Common myeloid progenitor, CD34-positive (primary cell): ENCODE data around the gene SSR2.

Source experiments
- CTCF ChIA-PET: fragments of 350-600 bp; sonication (Branson Sonifier 250); formaldehyde crosslinking; loops from one replicate; lab custom pipeline; 2021; ENCODE audit warnings: antibody characterized with exemption; lab: Charles Lee
- POLR2A ChIA-PET: fragments of 350-600 bp; sonication (Branson Sonifier 250); formaldehyde crosslinking; loops from one replicate; lab custom pipeline; 2021; ENCODE audit warnings: antibody characterized with exemption; lab: Charles Lee
- DNase-seq, 3 donors: peaks; one replicate each; pipeline versions ENCODE4 v3.0.0 to v3.0.0-alpha.2; 2013
- H3K27ac ChIP-seq, 2 experiments: 1 replicate in 1 of 2; 2 replicates in 1 of 2; pipeline ENCODE4 v1.7.0; 2013; ENCODE audit warnings: inconsistent platforms in 2 of 2, low read length in 2 of 2, mild to moderate bottlenecking in 2 of 2, low read depth in 1 of 2, moderate library complexity in 1 of 2; ENCODE audit not compliant: severe bottlenecking in 2 of 2, insufficient read depth in 1 of 2, poor library complexity in 1 of 2
- H3K27me3 ChIP-seq, 5 experiments: replicated peaks in 2 of 5; 1 replicate in 3 of 5; 2 replicates in 2 of 5; pipeline versions ENCODE4 v1.6.1 to v1.7.0; 2013; ENCODE audit warnings: low read length in 4 of 5, mild to moderate bottlenecking in 2 of 5, moderate library complexity in 2 of 5, inconsistent platforms in 1 of 5; ENCODE audit not compliant: insufficient read depth in 5 of 5, control insufficient read depth in 4 of 5
- H3K36me3 ChIP-seq, 4 experiments: 1 replicate in 2 of 4; 2 replicates in 2 of 4; pipeline versions ENCODE4 v1.6.1 to v1.7.0; 2013; ENCODE audit warnings: low read length in 3 of 4, control low read depth in 1 of 4, mild to moderate bottlenecking in 1 of 4; ENCODE audit not compliant: control insufficient read depth in 4 of 4, insufficient read depth in 4 of 4
- H3K4me1 ChIP-seq, 4 experiments: 1 replicate in 3 of 4; 2 replicates in 1 of 4; pipeline versions ENCODE4 v1.6.1 to v1.7.1; 2013; ENCODE audit warnings: low read length in 3 of 4, mild to moderate bottlenecking in 3 of 4, control low read depth in 1 of 4, inconsistent platforms in 1 of 4, moderate library complexity in 1 of 4; ENCODE audit not compliant: control insufficient read depth in 4 of 4, insufficient read depth in 4 of 4; ENCODE audit errors: control extremely low read depth in 1 of 4
- H3K4me3 ChIP-seq, 7 experiments: 1 replicate in 4 of 7; 2 replicates in 3 of 7; pipeline versions ENCODE4 v1.5.1 to v1.7.0; 2013; ENCODE audit warnings: mild to moderate bottlenecking in 7 of 7, low read length in 6 of 7, moderate library complexity in 6 of 7, inconsistent platforms in 2 of 7, low read depth in 2 of 7, control low read depth in 1 of 7; ENCODE audit not compliant: insufficient read depth in 4 of 7, control insufficient read depth in 1 of 7; ENCODE audit errors: extremely low read depth in 1 of 7
- H3K9me3 ChIP-seq, 5 experiments: 1 replicate in 4 of 5; 2 replicates in 1 of 5; pipeline versions ENCODE4 v1.6.1 to v1.7.1; 2013; ENCODE audit warnings: low read length in 4 of 5, mild to moderate bottlenecking in 2 of 5, inconsistent platforms in 1 of 5, low read depth in 1 of 5, moderate library complexity in 1 of 5; ENCODE audit not compliant: control insufficient read depth in 4 of 5, insufficient read depth in 2 of 5; ENCODE audit errors: control extremely low read depth in 1 of 5
- WGBS: methylation state at CpG from one replicate; pipeline ENCODE4 v1.1.5; 2013; ENCODE audit not compliant: insufficient coverage; 5-methylcytosine and 5-hydroxymethylcytosine counted together

Gene SSR2

GRCh38 chr1:155974208-155975115, 46.3 kb downstream of the SSR2 start:
- Histone ChIP-seq H3K27ac (peak overlapping the region; percentile 87 to 95), H3K36me3 (peaks cover 0 to 33% (median 11%) of the 10 kb centered on the region in 4 experiments), H3K9me3 (no peaks in the 10 kb centered on the region), H3K4me3 (peak overlapping the region; percentile 79 to 99 (median 92)), H3K4me1 (peaks cover 41 to 87% (median 84%) of the 10 kb centered on the region in 4 experiments), H3K27me3 (no peaks in the 10 kb centered on the region)
- CTCF ChIA-PET: interaction anchor here (1.0 to 12.5 kb wide), 8 partner anchors 8 to 37 kb away, joined by 3 to 208 read pairs (median 6); no protein-coding TSS in a partner anchor
- 39% methylated on average over 10 of the region's 13 CpGs for WGBS
- POLR2A ChIA-PET: interaction anchor here (0.7 to 4.9 kb wide), 3 partner anchors 6 to 13 kb away, joined by 3 to 60 read pairs (median 3); no protein-coding TSS in a partner anchor
- DNase-seq: no peak

DNA sequence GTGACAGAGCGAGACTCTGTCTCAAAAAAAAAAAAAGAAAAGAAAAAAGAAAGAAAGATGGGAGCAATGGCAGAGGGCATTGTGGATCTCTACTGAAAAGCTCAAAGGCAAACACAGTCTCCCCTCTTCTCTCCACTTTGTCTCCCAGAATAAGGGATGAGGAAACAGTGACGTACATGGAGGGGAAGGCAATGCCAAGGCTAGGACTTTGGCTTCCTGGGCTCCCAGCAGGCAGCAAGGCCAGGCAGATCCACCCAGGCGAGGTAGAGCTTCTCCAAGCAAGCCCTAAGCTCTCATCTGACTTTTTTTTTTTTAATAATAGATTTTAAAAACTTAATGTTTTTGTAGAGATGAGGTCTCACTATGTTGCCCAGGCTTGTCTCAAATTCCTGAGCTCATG, 47.0 kb downstream of the SSR2 start:
- Histone ChIP-seq H3K4me1 (peaks cover 38 to 87% (median 84%) of the 10 kb centered on the region in 4 experiments), H3K27ac (peak overlapping the region; percentile 87 to 95), H3K27me3 (no peaks in the 10 kb centered on the region), H3K36me3 (peaks cover 4 to 40% (median 18%) of the 10 kb centered on the region in 4 experiments), H3K4me3 (peak overlapping the region in 5 of 7 experiments; percentile 82 to 99 (median 92)), H3K9me3 (no peaks in the 10 kb centered on the region)
- ChIA-PET CTCF (interaction anchor here (1.0 to 12.5 kb wide), 6 partner anchors 9 to 28 kb away, joined by 3 to 208 read pairs (median 6); no protein-coding TSS in a partner anchor), POLR2A (interaction anchor here (1.0 kb wide), 1 partner anchor 16 kb away, joined by 3 read pairs; no protein-coding TSS in a partner anchor)
- no peak for DNase-seq
- 100% methylated on average over 1 of the region's 3 CpGs for WGBS

DNA sequence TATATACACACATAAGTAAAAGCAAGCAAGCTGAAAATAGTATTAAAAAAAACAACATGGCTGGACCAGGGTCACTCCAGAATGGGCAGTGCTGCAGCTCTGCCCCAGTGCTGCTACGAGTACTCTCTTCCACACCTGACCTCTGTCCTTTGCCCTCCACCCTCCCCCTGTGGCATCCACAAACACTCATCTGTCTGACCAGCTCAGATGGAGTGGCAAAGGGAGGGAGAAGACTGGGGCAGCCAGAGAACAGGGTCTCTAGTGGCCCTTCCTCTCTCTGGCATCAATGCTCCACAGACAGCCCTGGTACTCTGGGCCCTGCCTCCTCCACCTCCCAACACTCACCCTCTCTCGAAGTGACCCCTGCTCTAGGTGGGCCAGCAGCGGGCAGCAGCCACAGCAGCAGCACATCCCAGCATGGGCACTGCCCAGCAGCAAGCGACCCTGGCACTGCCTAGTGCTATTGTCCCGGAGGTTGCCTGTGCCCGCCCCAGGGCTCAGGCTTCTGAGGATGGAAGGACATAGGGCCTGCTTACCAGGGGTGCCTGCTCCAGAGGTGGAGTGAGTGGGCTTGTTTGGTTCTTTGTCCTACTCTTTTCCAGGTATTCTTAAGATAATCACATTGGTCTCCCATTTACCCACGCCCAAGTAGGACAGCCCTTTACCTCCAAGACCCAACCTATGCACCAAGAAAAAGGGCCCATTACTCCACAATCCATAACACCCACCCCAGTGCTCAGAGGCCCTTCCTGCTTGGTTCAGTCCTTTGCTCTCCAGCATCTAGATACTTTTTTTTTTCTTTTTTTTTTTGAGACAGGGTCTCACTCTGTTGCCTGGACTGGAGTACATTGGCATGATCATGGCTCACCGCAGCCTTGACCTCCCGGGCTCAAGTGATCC, 48.6 kb downstream of the SSR2 start:
- Histone ChIP-seq H3K4me1 (peaks cover 44 to 99% (median 97%) of the 10 kb centered on the region in 4 experiments), H3K4me3 (peak overlapping the region in 5 of 7 experiments; percentile 13 to 46 (median 35)), H3K36me3 (peaks cover 11 to 56% (median 27%) of the 10 kb centered on the region in 4 experiments), H3K27me3 (no peaks in the 10 kb centered on the region), H3K9me3 (no peaks in the 10 kb centered on the region), H3K27ac (peak overlapping the region; percentile 40 to 95)
- DNase-seq: no peak
- WGBS: 96% methylated on average over 3 of the region's 9 CpGs
- ChIA-PET CTCF (interaction anchor here (1.1 to 9.1 kb wide), 2 partner anchors 12 to 18 kb away, joined by 3 to 92 read pairs; no protein-coding TSS in a partner anchor), POLR2A (interaction anchor here (0.5 to 1.0 kb wide), 2 partner anchors 12 to 17 kb away, joined by 3 to 5 read pairs; no protein-coding TSS in a partner anchor)

- ChIA-PET CTCF (interaction anchor here (0.9 to 11.9 kb wide), 7 partner anchors 9 to 103 kb away, joined by 3 to 208 read pairs (median 4); partner anchors contain the start of gene ARHGEF2), POLR2A (interaction anchor here (6.2 kb wide), 1 partner anchor 7 kb away, joined by 60 read pairs; the partner anchor contains the start of gene ARHGEF2)
- Histone ChIP-seq H3K4me1 (peaks cover 39 to 95% (median 92%) of the 10 kb centered on the region in 4 experiments), H3K4me3 (peak overlapping the region in 6 of 7 experiments; percentile 12 to 62 (median 33)), H3K36me3 (peaks cover 18 to 71% (median 40%) of the 10 kb centered on the region in 4 experiments), H3K9me3 (no peaks in the 10 kb centered on the region), H3K27me3 (no peaks in the 10 kb centered on the region), H3K27ac (peak overlapping the region in 1 of 2 experiments; percentile 95)
- peak; percentile 75 to 91 (median 90) for DNase-seq
- 0% methylated on average over 10 of the region's 11 CpGs for WGBS
Observed at GRCh38 chr1:155970531-155971167, 50.1 kb downstream of the SSR2 start.

DNA sequence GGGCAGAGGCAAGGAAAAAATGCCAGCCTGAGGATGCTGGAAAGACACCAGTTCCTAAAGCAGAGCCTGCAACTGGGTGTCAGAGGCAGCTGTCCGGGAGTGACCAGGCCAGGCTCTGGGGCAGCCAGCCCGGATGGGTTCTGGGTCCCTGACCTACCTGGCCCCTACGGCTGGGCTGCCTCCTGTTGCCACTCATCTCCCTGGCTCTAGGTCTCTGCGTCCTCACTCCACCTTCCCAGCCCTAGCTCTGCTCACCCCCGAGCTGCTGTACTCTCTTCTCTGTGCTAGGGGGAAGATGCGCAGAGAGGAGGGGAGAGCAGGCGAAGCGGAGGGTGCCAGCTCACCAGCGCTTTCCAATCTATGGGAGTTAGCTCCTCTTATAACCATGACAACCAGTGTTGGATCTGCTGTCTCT, 51.4 kb downstream of the SSR2 start:
- peaks cover 33 to 90% (median 84%) of the 10 kb centered on the region in 4 experiments for H3K4me1 ChIP-seq
- ChIA-PET POLR2A (interaction anchor here (0.7 to 6.2 kb wide), 2 partner anchors 8 to 36 kb away, joined by 4 to 60 read pairs; partner anchors contain the start of gene ARHGEF2), CTCF (interaction anchor here (0.5 to 11.9 kb wide), 7 partner anchors 10 to 162 kb away, joined by 3 to 208 read pairs (median 11); partner anchors contain the start of gene ARHGEF2)
- H3K9me3 ChIP-seq: no peaks in the 10 kb centered on the region
- H3K27ac ChIP-seq: peak overlapping the region; percentile 35 to 95
- H3K27me3 ChIP-seq: no peaks in the 10 kb centered on the region
- peaks cover 24 to 81% (median 50%) of the 10 kb centered on the region in 4 experiments for H3K36me3 ChIP-seq
- WGBS: 77% methylated on average over 5 of the region's 9 CpGs
- H3K4me3 ChIP-seq: peak overlapping the region in 3 of 7 experiments; percentile 13 to 24 (median 16)
- DNase-seq: no peak
